ENCODE results near the gene STXBP2.
"Not testable (repeated sequence)": the region's sequence is repeated elsewhere in the genome, so short reads cannot be mapped to it uniquely, and the experiment has no call there.

The STXBP2 gene

GRCh38 chr19:7632340-7633203, 4.3 kb upstream of the STXBP2 start:
- DNase-seq (ENCODE audit: low spot score), result no peak

- DNase-seq (ENCODE audit: low spot score), result no peak
Observed at GRCh38 chr19:7633698-7634097, 3.2 kb upstream of the STXBP2 start, which contains the start of gene PCP2. TSS of gene PCP2 (minus strand) at chr19:7633719. CDS start at chr19:7633457, 262 bp downstream.

GRCh38 chr19:7635670-7636069, 1.2 kb upstream of the STXBP2 start:
- DNase-seq (ENCODE audit: low spot score), result no peak

- no peak for DNase-seq (ENCODE audit: low spot score)
Observed at GRCh38 chr19:7636317-7636690, 606 bp upstream of the STXBP2 start.

GRCh38 chr19:7637374-7638256, 705 bp downstream of the STXBP2 start:
- DNase-seq (ENCODE audit: low spot score), result no peak

- peak; percentile 68 for DNase-seq (ENCODE audit: low spot score)
Observed at GRCh38 chr19:7638802-7639465, 2.0 kb downstream of the STXBP2 start.

- no peak for DNase-seq (ENCODE audit: low spot score)
Observed at GRCh38 chr19:7639863-7640348, 3.0 kb downstream of the STXBP2 start.

GRCh38 chr19:7640803-7641202, 3.9 kb downstream of the STXBP2 start:
- no peak for DNase-seq (ENCODE audit: low spot score)

GRCh38 chr19:7641290-7642276, 4.7 kb downstream of the STXBP2 start:
- no peak for DNase-seq (ENCODE audit: low spot score)

GRCh38 chr19:7642295-7643030, 5.6 kb downstream of the STXBP2 start:
- no peak for DNase-seq (ENCODE audit: low spot score)

GRCh38 chr19:7643031-7643415, 6.1 kb downstream of the STXBP2 start:
- DNase-seq (ENCODE audit: low spot score), result no peak

GRCh38 chr19:7643629-7644549, 7.0 kb downstream of the STXBP2 start:
- not testable (repeated sequence) for DNase-seq (ENCODE audit: low spot score)

- no peak for DNase-seq (ENCODE audit: low spot score)
Observed at GRCh38 chr19:7644550-7644877, 7.6 kb downstream of the STXBP2 start.

GRCh38 chr19:7645163-7645562, 8.3 kb downstream of the STXBP2 start:
- no peak for DNase-seq (ENCODE audit: low spot score)

GRCh38 chr19:7645656-7646425, 8.9 kb downstream of the STXBP2 start:
- peak; percentile 65 for DNase-seq (ENCODE audit: low spot score)

- no peak for DNase-seq (ENCODE audit: low spot score)
Observed at GRCh38 chr19:7646426-7646700, 9.5 kb downstream of the STXBP2 start.

GRCh38 chr19:7647156-7647555, 10.2 kb downstream of the STXBP2 start:
- DNase-seq (ENCODE audit: low spot score), result no peak

GRCh38 chr19:7648265-7649014, 11.5 kb downstream of the STXBP2 start:
- no peak for DNase-seq (ENCODE audit: low spot score)

Measured in D341Med (cell line).